MM.1S (cell line): ENCODE measurements around the gene TNFRSF14.

Source experiments
- CTCF ChIP-seq: fragments of 300-600 bp; sonication (generic); IDR thresholded peaks from 2 replicates; pipeline ENCODE4 v1.5.1; 2016; ENCODE audit warnings: antibody characterized with exemption, low read length, mixed read lengths
- EZH2 ChIP-seq: fragments of 300-600 bp; sonication (generic); optimal IDR thresholded peaks from 2 replicates; pipeline ENCODE3; 2017; ENCODE audit warnings: low read depth, mild to moderate bottlenecking, antibody characterized with exemption, low read length, mixed read lengths

- TF ChIP-seq CTCF (no peak), EZH2 (no peak)
Observed at GRCh38 chr1:2596530-2597333, 40.6 kb downstream of the TNFRSF14 start.
